DND-41 (cell line): Measurements from ENCODE around the gene GAGE12H.

Experiments used
- ATAC-seq: fragments of 200-7000 bp; cut with Tn5 transposase; 3 replicates; pipeline ENCODE4 v1.9.1; 2021; ENCODE audit warnings: low read depth; ENCODE audit not compliant: insufficient read depth
- DNase-seq: peaks from one replicate; pipeline ENCODE4 v3.0.0-alpha.2; 2020
- H2AFZ ChIP-seq: 2 replicates; pipeline ENCODE4 v1.6.0; 2012; ENCODE audit warnings: low read depth, low read length
- H3K27ac ChIP-seq: 2 replicates; pipeline ENCODE4 v1.5.1; 2012; ENCODE audit warnings: low read length, inconsistent platforms
- H3K27me3 ChIP-seq: fragments of 200-600 bp; sonication (generic); 2 replicates; pipeline ENCODE4 v1.6.0; 2012; ENCODE audit warnings: low read length, mild to moderate bottlenecking, inconsistent platforms; ENCODE audit not compliant: insufficient read depth, poor library complexity
- H3K36me3 ChIP-seq: 2 replicates; pipeline ENCODE4 v1.5.1; 2012; ENCODE audit warnings: low read length, inconsistent platforms; ENCODE audit not compliant: insufficient read depth
- H3K4me1 ChIP-seq: 2 replicates; pipeline ENCODE4 v1.5.1; 2012; ENCODE audit warnings: mild to moderate bottlenecking, low read length; ENCODE audit not compliant: insufficient read depth
- H3K4me2 ChIP-seq: 2 replicates; pipeline ENCODE4 v1.6.0; 2012; ENCODE audit warnings: mild to moderate bottlenecking, moderate library complexity, low read length, inconsistent platforms; ENCODE audit not compliant: insufficient read depth
- H3K4me3 ChIP-seq, 2 experiments: fragments of 200-600 bp in 1 of 2; shearing (Covaris generic) in 1 of 2; 2 replicates each; pipeline ENCODE4 v1.5.1; 2012 to 2016; ENCODE audit warnings: inconsistent platforms in 2 of 2, low read length in 2 of 2, mild to moderate bottlenecking in 2 of 2, low read depth in 1 of 2, moderate library complexity in 1 of 2
- H3K79me2 ChIP-seq: 2 replicates; pipeline ENCODE4 v1.6.0; 2012; ENCODE audit warnings: low read length, inconsistent platforms; ENCODE audit not compliant: insufficient read depth
- H3K9ac ChIP-seq: 2 replicates; pipeline ENCODE4 v1.6.0; 2012; ENCODE audit warnings: low read depth, mild to moderate bottlenecking, inconsistent platforms, low read length, moderate library complexity
- H3K9me3 ChIP-seq: 2 replicates; pipeline ENCODE4 v1.5.1; 2012; ENCODE audit warnings: low read length, moderate library complexity, mild to moderate bottlenecking, inconsistent platforms; ENCODE audit not compliant: insufficient read depth, severe bottlenecking
- H4K20me1 ChIP-seq: 2 replicates; pipeline ENCODE4 v1.6.0; 2012; ENCODE audit warnings: low read length; ENCODE audit not compliant: insufficient read depth
- EZH2 ChIP-seq: IDR thresholded peaks from 3 replicates; pipeline ENCODE4 v1.6.1; 2012; ENCODE audit warnings: borderline replicate concordance, low read depth, mild to moderate bottlenecking, moderate library complexity, low read length, inconsistent platforms; ENCODE audit not compliant: severe bottlenecking
- TF ChIP-seq, protein P1 (sequence below): IDR thresholded peaks from 2 replicates; pipeline ENCODE4 v1.5.1; 2012; ENCODE audit warnings: borderline replicate concordance, low read length, moderate library complexity, mild to moderate bottlenecking; ENCODE audit not compliant: poor library complexity, severe bottlenecking; ENCODE audit errors: extremely low read depth

GAGE12H gene

DNA sequence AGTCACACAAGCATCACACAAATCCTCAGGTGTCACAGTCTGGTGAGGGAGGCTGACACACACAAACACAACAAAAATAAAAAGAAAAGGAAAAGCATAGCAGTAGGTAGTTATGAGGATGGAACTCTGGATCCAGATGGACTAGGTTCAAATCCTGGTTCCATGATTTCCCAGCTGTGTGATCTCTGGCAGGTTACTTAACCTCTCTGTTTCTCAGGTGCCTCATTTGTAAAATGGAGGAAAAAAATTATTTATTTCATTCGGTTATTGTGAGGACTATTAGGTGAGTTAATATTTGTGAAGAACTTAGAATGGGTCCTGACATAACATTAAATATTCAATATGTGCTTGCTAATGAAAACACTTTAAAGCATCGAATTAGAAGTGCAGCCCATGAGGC lies 38.8 kb downstream of the GAGE12H start:
- DNase-seq (no peak), ATAC-seq (no peak)
- Histone ChIP-seq H3K4me3 (no peak overlapping the region), H3K79me2 (no peaks in the 10 kb centered on the region), H3K9me3 (no peaks in the 10 kb centered on the region), H3K27ac (no peak overlapping the region), H3K9ac (no peak overlapping the region), H3K4me1 (no peaks in the 10 kb centered on the region), H2AFZ (no peak overlapping the region), H3K27me3 (no peaks in the 10 kb centered on the region), H3K4me2 (no peak overlapping the region), H3K36me3 (no peaks in the 10 kb centered on the region), H4K20me1 (no peaks in the 10 kb centered on the region)
- TF ChIP-seq, protein P1, sequence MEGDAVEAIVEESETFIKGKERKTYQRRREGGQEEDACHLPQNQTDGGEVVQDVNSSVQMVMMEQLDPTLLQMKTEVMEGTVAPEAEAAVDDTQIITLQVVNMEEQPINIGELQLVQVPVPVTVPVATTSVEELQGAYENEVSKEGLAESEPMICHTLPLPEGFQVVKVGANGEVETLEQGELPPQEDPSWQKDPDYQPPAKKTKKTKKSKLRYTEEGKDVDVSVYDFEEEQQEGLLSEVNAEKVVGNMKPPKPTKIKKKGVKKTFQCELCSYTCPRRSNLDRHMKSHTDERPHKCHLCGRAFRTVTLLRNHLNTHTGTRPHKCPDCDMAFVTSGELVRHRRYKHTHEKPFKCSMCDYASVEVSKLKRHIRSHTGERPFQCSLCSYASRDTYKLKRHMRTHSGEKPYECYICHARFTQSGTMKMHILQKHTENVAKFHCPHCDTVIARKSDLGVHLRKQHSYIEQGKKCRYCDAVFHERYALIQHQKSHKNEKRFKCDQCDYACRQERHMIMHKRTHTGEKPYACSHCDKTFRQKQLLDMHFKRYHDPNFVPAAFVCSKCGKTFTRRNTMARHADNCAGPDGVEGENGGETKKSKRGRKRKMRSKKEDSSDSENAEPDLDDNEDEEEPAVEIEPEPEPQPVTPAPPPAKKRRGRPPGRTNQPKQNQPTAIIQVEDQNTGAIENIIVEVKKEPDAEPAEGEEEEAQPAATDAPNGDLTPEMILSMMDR, result no peak
- TF ChIP-seq EZH2, result no peak

DNA sequence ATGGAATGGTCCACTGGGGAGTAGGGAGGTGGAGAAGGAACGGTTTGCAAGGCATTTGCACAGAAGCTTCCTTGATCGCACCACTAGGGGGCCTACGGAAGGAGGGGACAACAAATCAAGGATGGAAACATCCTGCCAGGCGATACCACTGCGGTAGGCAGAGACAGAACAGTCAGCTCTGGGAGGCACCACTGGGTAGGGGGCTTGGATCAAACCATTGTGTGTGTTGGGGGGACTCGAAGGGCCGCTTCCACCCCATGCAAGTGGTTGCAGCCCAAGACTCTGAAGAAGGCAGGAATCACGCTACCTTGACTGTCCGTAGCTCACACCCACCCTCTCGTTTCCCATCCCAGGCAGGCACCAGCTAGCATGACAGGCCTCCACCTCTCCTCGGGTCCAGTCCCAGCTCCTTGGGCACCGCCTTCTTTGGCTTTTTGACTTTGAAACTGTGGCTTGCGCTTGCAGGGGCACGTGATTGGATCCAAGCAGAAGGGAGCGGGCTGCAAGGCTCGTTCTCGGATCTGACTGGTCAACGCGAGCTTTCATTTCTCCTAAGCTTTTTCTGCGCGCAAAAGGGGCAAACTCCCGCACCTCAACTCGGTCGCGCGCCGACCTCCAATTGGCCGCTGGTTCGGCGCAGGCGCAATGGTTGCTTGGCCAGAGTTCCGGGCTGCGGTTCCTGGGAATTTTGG lies 47.5 kb downstream of the GAGE12H start:
- no peak overlapping the region for H3K9ac ChIP-seq
- no peaks in the 10 kb centered on the region for H3K27me3 ChIP-seq
- TF ChIP-seq, protein P1, result peak; percentile 24
- no peak for TF ChIP-seq EZH2
- H3K4me1 ChIP-seq, result no peaks in the 10 kb centered on the region
- no peak overlapping the region for H3K4me3 ChIP-seq
- H3K27ac ChIP-seq, result no peak overlapping the region
- H4K20me1 ChIP-seq, result no peaks in the 10 kb centered on the region
- ATAC-seq (no peak), DNase-seq (no peak)
- no peaks in the 10 kb centered on the region for H3K79me2 ChIP-seq
- H2AFZ ChIP-seq, result no peak overlapping the region
- no peak overlapping the region for H3K4me2 ChIP-seq
- no peaks in the 10 kb centered on the region for H3K9me3 ChIP-seq
- H3K36me3 ChIP-seq, result no peaks in the 10 kb centered on the region
